HUDEP-2 (cell line): Measurements from ENCODE around the gene IL1RAPL1.

Experiments used
- DNase-seq, 76 experiments: peaks; one replicate each; lab custom pipeline; 2025; ENCODE audit not compliant: unreplicated experiment in 76 of 76; lab: John Stamatoyannopoulos, UW

The IL1RAPL1 gene

GRCh38 chrX:29842552-29842951 lies 1255.3 kb downstream of the IL1RAPL1 start:
- no peak for DNase-seq

- DNase-seq = no peak
These were observed 1264.8 kb downstream of the IL1RAPL1 start for GRCh38 chrX:29851857-29852605.

GRCh38 chrX:29852767-29853166 lies 1265.5 kb downstream of the IL1RAPL1 start:
- DNase-seq = no peak

GRCh38 chrX:29858714-29859113 lies 1271.5 kb downstream of the IL1RAPL1 start:
- no peak for DNase-seq

- no peak for DNase-seq
These were observed 1275.0 kb downstream of the IL1RAPL1 start for GRCh38 chrX:29862126-29862677.

- no peak for DNase-seq
These were observed 1280.7 kb downstream of the IL1RAPL1 start for GRCh38 chrX:29867971-29868370.

- DNase-seq = no peak
These were observed 1282.6 kb downstream of the IL1RAPL1 start for GRCh38 chrX:29869837-29870236.

GRCh38 chrX:29870608-29871007 lies 1283.4 kb downstream of the IL1RAPL1 start:
- DNase-seq = no peak

- DNase-seq = no peak
These were observed 1285.6 kb downstream of the IL1RAPL1 start for GRCh38 chrX:29872831-29873230.

GRCh38 chrX:29876733-29877132 lies 1289.5 kb downstream of the IL1RAPL1 start:
- no peak for DNase-seq

GRCh38 chrX:29880977-29881376 lies 1293.7 kb downstream of the IL1RAPL1 start:
- no peak for DNase-seq

GRCh38 chrX:29890004-29890403 lies 1302.8 kb downstream of the IL1RAPL1 start:
- no peak for DNase-seq

- no peak for DNase-seq
These were observed 1303.5 kb downstream of the IL1RAPL1 start for GRCh38 chrX:29890646-29891200.

GRCh38 chrX:29902004-29902403 lies 1314.8 kb downstream of the IL1RAPL1 start:
- DNase-seq = no peak

- DNase-seq = no peak
These were observed 1316.1 kb downstream of the IL1RAPL1 start for GRCh38 chrX:29903360-29903759.

GRCh38 chrX:29911673-29912072 lies 1324.4 kb downstream of the IL1RAPL1 start:
- no peak for DNase-seq

GRCh38 chrX:29913647-29914046 lies 1326.4 kb downstream of the IL1RAPL1 start:
- no peak for DNase-seq

GRCh38 chrX:29922607-29923006 lies 1335.4 kb downstream of the IL1RAPL1 start:
- no peak for DNase-seq

- DNase-seq = no peak
These were observed 1338.8 kb downstream of the IL1RAPL1 start for GRCh38 chrX:29926056-29926455.

GRCh38 chrX:29926659-29927058 lies 1339.4 kb downstream of the IL1RAPL1 start:
- no peak for DNase-seq

GRCh38 chrX:29935455-29935854 lies 1348.2 kb downstream of the IL1RAPL1 start:
- DNase-seq = no peak

- DNase-seq = no peak
These were observed 1353.5 kb downstream of the IL1RAPL1 start for GRCh38 chrX:29940750-29941149.
